ENCODE results near the gene SEPTIN2.

GRCh38 chr2:241288324-241288888 lies 27.3 kb upstream of the SEPTIN2 start:
- TF ChIP-seq, protein P1, sequence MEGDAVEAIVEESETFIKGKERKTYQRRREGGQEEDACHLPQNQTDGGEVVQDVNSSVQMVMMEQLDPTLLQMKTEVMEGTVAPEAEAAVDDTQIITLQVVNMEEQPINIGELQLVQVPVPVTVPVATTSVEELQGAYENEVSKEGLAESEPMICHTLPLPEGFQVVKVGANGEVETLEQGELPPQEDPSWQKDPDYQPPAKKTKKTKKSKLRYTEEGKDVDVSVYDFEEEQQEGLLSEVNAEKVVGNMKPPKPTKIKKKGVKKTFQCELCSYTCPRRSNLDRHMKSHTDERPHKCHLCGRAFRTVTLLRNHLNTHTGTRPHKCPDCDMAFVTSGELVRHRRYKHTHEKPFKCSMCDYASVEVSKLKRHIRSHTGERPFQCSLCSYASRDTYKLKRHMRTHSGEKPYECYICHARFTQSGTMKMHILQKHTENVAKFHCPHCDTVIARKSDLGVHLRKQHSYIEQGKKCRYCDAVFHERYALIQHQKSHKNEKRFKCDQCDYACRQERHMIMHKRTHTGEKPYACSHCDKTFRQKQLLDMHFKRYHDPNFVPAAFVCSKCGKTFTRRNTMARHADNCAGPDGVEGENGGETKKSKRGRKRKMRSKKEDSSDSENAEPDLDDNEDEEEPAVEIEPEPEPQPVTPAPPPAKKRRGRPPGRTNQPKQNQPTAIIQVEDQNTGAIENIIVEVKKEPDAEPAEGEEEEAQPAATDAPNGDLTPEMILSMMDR (optimal IDR thresholded peaks at IDR 0.05 in 1 of 3, IDR thresholded peaks at IDR 0.05 in 1 of 3, conservative IDR thresholded peaks at IDR 0.05 in 1 of 3; ENCODE audit: extremely low read depth in 1 of 3, insufficient read depth in 2 of 3, low read length in 3 of 3), result no peak
- no peak for TF ChIP-seq EZH2 (IDR thresholded peaks at IDR 0.05; ENCODE audit: low read length)
